ENCODE data around the gene GRM6.

GRCh38 chr5:178989311-178989710 is 5.8 kb downstream of the GRM6 start:
- TF ChIP-seq CTCF (IDR thresholded peaks at IDR 0.05; ENCODE audit: low read length) (no peak), EZH2 (IDR thresholded peaks at IDR 0.05; ENCODE audit: borderline replicate concordance, low read length) (no peak)

Data from OCI-LY1 (cell line).